Fibroblast of the aortic adventitia (primary cell): ENCODE results near the gene DTNB. TPM values are rescaled to one million over a fixed set of nuclear protein-coding genes. Genes with fewer than 3 reads are reported as not detected.

Source experiments
- DNase-seq: peaks from one replicate; pipeline ENCODE4 v3.0.0-alpha.2; 2010; ENCODE audit warnings: low read depth
- H3K4me3 ChIP-seq: 2 replicates; pipeline ENCODE4 v1.5.1; 2011; ENCODE audit warnings: low read depth, mild to moderate bottlenecking, control low read depth, low read length, moderate library complexity
- CTCF ChIP-seq: IDR thresholded peaks from 2 replicates; pipeline ENCODE4 v1.5.1; 2011; ENCODE audit warnings: mild to moderate bottlenecking, low read length, control low read depth, inconsistent platforms; ENCODE audit not compliant: insufficient read depth
- total RNA-seq: library from RNA; depleted of rRNA; stranded (reverse); fragments of >200 nt; gene quantifications from 2 replicates; pipeline ENCODE4 v1.2.3, GENCODE V29; 2012; ENCODE audit warnings: low replicate concordance

Gene DTNB
- total RNA-seq, 1 donor, result 11.7 TPM

GRCh38 chr2:25521665-25522387 is 151.6 kb downstream of the DTNB start:
- peak overlapping the region; percentile 55 for H3K4me3 ChIP-seq
- peak; percentile 91 for DNase-seq
- peak; percentile 81 for TF ChIP-seq CTCF

GRCh38 chr2:25521126-25521525 is 152.3 kb downstream of the DTNB start:
- no peak for TF ChIP-seq CTCF
- DNase-seq, result no peak

GRCh38 chr2:25517701-25518100 is 155.7 kb downstream of the DTNB start:
- no peak overlapping the region for H3K4me3 ChIP-seq
- DNase-seq, result no peak
- TF ChIP-seq CTCF, result no peak

More at GRCh38 chr2:25521126-25521525, 152.3 kb downstream of the DTNB start:
- H3K4me3 ChIP-seq, result no peak overlapping the region

GRCh38 chr2:25514043-25514637 is 159.2 kb downstream of the DTNB start:
- TF ChIP-seq CTCF, result no peak

GRCh38 chr2:25512707-25513106 is 160.7 kb downstream of the DTNB start:
- H3K4me3 ChIP-seq, result no peak overlapping the region
- no peak for TF ChIP-seq CTCF
- no peak for DNase-seq

More at GRCh38 chr2:25514043-25514637, 159.2 kb downstream of the DTNB start:
- DNase-seq, result no peak
- no peak overlapping the region for H3K4me3 ChIP-seq

- H3K4me3 ChIP-seq, result no peak overlapping the region
- DNase-seq, result no peak
- TF ChIP-seq CTCF, result no peak
These were observed 167.2 kb downstream of the DTNB start for GRCh38 chr2:25506226-25506625.
